Sigmoid colon (tissue), 3 donors: Measurements from ENCODE around the gene RTCA.

ENCODE experiments used
- POLR2A ChIP-seq, 2 donors: fragments of 450-650 bp; IDR thresholded peaks; one replicate each; pipeline ENCODE4 v1.6.1; 2016; ENCODE audit warnings: antibody characterized with exemption in 2 of 2, mild to moderate bottlenecking in 2 of 2, moderate library complexity in 2 of 2
- TF ChIP-seq, protein P1 (sequence below), 4 experiments: fragments of 450-650 bp in 3 of 4; fragments of 200-600 bp in 1 of 4; IDR thresholded peaks; one replicate each; pipeline ENCODE4 v1.5.1; 2016 to 2019; ENCODE audit warnings: antibody characterized with exemption in 4 of 4, mild to moderate bottlenecking in 3 of 4, moderate library complexity in 2 of 4

DNA sequence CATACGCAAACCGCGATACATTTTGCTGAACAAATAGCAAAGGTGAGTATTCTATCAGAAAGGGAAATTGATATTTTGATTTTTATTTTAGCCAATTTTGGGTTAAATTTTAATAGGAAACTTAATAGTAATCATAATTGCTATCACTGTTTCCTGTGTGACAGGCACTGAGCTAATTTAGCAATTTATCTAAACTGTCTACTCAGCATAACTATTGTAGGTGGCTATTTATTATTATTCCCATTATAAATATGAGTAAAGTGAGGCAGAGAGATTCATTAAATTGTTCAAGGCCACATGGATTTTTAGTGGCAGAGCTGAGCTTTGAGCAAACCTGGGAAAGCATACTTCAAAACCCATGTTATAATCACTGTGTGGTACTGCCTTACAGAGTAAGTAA, 21.1 kb downstream of the RTCA start:
- TF ChIP-seq, protein P1, sequence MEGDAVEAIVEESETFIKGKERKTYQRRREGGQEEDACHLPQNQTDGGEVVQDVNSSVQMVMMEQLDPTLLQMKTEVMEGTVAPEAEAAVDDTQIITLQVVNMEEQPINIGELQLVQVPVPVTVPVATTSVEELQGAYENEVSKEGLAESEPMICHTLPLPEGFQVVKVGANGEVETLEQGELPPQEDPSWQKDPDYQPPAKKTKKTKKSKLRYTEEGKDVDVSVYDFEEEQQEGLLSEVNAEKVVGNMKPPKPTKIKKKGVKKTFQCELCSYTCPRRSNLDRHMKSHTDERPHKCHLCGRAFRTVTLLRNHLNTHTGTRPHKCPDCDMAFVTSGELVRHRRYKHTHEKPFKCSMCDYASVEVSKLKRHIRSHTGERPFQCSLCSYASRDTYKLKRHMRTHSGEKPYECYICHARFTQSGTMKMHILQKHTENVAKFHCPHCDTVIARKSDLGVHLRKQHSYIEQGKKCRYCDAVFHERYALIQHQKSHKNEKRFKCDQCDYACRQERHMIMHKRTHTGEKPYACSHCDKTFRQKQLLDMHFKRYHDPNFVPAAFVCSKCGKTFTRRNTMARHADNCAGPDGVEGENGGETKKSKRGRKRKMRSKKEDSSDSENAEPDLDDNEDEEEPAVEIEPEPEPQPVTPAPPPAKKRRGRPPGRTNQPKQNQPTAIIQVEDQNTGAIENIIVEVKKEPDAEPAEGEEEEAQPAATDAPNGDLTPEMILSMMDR (IDR thresholded peaks at IDR 0.05): no peak
- TF ChIP-seq POLR2A (IDR thresholded peaks at IDR 0.05): no peak
